Inferior parietal cortex (tissue), 1 donor: ENCODE results near the gene CBFA2T2.

Experiments used
- DNase-seq: peaks from one replicate; pipeline ENCODE4 v3.0.0-alpha.2; 2016; ENCODE audit errors: extremely low spot score

Gene CBFA2T2

DNA sequence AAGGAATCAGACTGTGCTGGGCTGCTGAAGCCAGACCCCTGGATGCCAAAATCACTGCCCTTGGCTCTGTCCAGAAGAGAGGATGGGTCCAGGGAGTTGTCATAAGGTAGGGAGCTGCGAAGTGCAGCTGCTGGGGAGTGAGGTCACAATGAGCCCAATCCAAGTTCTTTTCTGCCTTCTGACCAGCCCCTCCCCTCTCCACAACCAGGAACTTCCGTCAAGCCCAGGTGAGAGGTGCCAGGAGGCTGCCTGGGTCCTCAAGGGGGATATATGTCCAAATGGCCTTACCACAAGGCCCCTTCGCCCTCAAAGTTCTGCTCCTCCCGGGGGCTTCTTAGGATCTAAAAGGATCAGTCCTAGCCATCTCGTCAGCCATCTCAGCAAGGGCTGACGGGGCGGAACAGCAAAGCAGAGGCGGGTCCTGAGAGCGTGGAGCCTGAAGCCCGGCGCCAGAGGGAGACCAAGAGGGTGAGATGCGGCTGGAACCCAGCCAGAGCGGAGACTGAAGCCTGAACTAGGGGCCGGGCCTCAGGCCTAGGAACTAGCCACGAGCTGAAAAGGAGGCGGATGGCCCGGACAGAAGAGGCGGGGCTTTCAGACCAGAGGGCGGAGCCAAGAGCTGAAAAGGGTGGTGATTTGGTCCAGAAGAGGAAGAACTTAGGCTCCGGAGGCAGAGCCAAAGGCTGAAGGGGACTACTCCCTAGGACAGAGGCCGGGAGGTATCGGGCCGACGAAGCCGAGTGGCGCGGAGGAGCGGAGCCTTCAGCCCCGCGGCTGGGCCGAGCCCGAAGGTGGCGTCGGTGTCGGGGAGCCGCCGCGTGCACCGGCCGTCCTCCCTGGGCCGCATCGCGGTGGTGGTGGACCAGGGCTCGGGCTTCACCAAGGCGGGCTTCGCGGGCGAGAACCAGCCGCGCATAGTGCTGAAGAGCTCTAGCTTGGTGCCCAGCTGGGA, 176.7 kb downstream of the CBFA2T2 start, which contains the start of gene ACTL10:
Gene ACTL10, plus strand, starts transcription at position 651 of the 952 bp plus-strand sequence. CDS start 555 bp downstream, outside the sequence.
- peak; percentile 90 for DNase-seq

DNA sequence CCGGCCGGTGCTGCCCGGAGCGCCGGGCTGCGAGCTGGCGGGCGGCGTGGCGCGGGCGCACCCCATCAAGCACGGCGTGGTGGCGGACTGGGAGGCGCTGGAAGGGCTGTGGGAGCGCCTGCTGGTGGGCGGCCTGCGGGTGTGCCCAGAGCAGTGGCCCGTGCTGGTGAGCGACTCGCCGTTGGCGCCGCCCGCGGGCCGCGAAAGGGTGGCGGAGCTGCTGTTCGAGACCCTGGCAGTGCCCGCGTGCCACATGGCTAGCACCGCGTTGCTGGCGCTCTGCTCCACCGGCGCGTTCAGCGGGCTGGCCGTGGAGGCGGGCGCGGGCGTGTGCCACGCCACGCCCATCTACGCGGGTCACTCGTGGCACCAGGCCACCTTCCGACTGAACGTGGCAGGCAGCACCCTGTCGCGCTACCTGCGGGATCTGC, 177.4 kb downstream of the CBFA2T2 start:
- no peak for DNase-seq

GRCh38 chr20:33667676-33668465, 178.0 kb downstream of the CBFA2T2 start:
- peak; percentile 67 for DNase-seq

DNA sequence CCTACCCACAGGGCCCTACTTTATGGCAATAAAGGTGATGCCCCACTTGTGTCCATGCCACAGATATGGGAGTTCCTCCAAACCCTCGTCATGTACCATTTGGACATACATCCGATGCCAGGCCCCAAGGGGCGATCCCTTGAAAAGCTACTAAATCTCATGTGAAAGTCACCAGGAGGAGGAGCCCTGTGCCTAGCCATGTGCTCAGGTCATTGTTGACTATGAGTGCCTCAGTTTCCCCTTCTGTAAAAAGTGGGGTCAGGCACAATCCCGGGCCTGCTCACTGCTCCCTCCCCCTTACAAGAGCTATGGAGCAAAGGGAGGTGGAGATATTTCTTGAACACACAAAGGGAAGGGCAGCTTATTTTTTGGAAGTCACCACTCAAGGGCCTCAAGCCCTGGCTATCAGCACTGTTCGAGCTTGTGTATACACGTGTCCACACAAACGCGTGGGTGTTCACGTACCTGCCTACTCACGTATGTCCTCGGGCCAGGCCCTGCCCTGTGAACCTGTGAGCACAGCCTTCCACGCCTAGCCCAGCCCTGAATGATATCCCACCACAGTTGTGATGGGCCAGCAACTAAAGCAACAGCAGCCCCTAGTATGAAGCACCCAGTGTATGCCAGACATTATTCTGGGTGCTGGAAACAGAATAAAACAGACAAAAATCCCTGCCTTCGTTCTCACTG, 178.7 kb downstream of the CBFA2T2 start:
- no peak for DNase-seq

DNA sequence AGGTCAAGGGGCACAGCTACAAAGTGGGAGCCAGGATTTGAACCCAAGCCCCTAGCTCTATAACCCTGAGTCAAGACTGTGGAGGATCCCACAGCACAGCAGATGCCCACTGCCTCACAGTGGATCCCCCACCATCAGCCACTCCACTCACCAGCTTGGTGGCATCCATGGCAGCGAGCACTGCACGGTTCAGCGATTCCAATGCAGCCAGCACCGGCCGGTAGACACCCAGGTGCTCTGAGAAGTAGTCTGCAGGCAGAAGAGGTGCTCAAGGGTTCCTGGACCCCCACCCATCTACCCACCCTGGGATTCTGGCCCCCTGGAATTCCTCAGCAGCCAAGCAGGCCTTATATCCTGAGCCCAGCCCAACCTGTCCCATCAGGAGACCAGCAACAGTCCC, 179.3 kb downstream of the CBFA2T2 start:
- DNase-seq, result no peak

DNA sequence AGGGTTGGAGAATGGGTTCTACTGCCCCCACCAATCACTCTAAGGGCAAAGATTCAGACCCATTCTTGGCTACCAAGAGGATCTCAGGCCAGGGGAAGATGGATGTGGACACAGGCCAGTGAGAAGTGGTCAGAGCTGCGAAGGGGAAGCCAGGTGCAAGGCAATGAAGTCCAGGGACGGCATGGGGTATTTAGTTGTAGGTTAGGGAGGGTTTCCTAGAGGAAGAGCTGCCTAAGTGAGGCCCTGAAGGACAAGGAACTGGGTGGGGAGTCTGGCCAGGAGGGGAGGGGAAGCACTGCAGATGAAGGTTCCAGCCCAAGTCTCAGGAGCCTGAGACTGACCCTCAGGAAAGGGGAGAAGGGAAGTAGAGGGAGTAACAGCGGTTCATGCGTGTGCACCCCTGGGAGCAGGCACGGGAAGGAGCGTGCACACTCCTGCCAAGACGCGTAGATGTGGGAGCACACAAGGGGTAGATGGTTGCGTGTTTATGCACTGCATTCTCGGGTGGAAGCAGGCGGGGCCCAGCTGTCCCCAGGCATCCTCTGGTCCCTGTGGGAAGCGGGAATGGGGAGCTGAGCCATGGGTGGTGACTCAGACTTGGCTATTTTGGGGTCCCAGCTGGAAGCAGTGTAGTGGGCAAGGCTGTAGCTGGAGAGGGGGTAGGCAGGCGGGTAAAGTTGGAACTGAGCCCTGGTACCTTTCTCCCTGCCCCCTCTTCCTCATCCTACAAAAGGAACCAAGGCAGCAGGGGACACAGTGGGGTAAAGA, 180.2 kb downstream of the CBFA2T2 start:
- DNase-seq, result peak; percentile 48

GRCh38 chr20:33670715-33671499, 181.0 kb downstream of the CBFA2T2 start:
- DNase-seq, result no peak

DNA sequence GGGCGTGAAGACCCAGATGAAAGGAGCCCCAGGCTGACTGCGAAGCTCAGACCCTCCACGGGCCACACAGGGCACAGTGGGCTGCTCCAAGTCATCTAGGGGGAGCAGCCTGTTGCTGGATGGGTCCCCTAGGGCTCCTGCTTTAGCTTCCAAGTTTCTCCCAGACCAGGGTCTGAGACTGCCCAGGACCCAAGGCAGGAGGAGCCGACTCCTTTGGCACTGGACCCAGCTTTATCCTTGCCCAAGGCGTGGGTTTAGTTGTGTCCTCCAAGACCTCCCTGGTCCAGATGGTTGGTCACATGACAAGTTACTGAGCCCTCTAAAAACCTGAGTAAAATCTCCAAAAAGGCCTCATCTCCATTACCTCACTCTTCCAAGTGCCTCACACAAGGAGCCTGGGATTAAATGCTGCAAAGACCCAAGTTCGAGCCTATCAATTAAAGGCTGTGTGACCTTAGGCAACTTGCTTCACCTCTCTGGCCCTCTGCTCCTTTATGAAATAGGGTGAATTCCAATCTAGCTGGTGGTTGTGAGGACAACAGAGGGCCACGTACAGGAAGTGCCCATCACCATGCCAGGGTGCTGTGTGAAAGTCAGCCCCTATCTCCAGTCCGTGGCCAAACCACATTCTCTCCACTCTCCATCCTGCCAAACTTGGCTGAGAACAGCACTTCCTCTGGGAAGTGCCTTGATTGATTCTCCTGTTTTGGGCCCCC, 181.8 kb downstream of the CBFA2T2 start:
- DNase-seq, result no peak

DNA sequence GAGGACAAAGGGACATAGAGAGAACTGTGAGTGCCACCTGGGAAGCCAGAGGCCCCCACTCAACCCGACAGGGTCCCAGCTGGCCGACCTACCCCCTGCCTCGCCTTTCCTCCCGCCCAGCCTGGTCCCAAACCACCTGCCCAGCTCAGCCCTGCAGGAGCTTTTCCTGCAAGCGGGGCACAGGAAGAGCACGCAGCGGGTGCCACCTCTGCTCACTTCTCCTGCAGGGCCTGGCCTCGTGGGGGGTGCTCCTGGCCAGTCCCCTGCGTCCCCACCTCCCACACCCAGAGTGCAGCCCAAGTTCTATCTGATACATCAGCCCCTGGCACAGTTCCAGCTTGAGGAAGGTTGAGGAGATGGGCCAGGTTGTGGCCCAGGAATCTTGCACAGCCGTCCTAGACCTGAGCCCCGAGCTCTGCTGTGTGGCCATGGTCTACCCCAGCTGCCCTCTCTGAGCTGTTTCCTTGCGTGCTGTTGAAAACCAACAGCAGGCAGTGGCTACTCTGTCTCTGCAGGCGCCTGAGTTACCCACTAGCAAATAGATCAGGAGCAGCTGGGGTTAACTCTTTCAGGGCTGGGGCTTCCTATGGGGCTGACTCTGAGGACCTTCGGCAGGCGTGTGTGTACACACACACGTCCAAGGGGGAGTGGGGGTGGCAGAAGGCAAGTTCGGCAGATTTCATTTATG, 182.7 kb downstream of the CBFA2T2 start:
- no peak for DNase-seq

DNA sequence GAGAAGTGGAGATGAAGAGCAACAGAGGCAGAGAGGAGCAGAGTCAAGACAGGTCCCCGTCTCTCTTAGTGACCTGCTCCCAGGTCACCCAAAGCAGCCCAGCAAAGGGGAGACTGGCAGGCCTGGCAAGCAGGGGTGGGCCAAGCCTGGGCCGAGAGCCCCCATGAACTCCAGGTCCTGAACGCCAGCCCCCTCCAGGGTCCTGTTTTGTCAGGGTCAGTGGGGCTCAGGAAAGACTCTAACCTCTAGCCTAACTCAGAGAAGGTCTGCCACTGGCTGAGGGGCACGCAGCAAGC, 183.2 kb downstream of the CBFA2T2 start:
- DNase-seq, result no peak

DNA sequence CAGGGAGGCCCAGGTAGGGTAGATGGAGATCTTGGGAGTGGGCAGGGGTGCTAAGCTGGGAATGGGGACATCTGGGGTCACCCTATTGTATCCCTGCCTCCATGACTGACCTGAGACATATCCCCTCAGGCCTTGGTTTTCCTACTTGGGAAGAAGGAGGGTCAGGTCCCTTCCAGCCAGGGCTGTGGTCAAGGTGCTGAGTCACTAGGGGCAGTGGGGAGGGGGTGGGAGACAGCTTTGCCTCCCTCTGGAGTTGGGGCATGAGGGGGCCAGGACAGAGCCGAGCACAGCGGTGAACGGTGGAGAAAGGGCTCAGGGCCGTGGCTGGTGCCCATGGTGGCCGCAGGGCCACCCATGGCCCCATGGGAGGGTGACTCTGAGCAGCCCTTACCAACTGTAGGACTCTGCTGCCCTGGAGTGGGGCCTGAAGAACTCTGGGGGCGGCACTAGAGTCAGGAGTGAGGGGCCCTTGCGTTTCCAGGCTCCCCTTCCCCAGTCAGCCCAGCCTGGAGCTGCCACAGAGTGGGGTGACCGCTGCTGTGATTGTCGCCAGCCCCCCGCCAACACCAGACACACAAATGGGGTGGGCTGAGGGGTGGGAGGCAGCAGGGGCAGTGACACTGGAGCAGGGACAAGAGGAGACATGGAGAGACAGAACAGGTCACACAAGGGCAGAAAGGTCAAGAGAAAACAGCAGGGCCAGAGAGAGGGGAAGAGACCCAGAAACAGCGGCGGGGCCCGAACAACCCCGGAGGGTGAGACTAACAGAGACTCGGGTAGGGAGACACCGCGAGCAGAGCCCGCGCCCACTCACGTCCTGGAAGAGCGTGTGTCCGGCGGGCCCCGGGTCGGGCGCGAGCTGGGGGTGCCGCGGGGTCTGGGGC, 183.8 kb downstream of the CBFA2T2 start:
- no peak for DNase-seq

- no peak for DNase-seq
These were observed 184.6 kb downstream of the CBFA2T2 start, which contains the start of gene NECAB3 for GRCh38 chr20:33674294-33675135. Gene NECAB3, minus strand, starts transcription at chr20:33674428. Its CDS starts 76 bp downstream, at chr20:33674352.

- no peak for DNase-seq
These were observed 185.5 kb downstream of the CBFA2T2 start for GRCh38 chr20:33675136-33675959.

GRCh38 chr20:33676121-33676520, 186.2 kb downstream of the CBFA2T2 start:
- DNase-seq, result no peak

GRCh38 chr20:33676652-33677645, 187.1 kb downstream of the CBFA2T2 start:
- DNase-seq, result no peak
